ENCODE results near the gene ZNF14.

ZNF14 gene

GRCh38 chr19:19742773-19743172 lies 9.9 kb upstream of the ZNF14 start:
- POLR2A ChIA-PET, result interaction anchor here (2.6 kb wide), 1 partner anchor 10 kb away, joined by 5 read pairs; the partner anchor contains the start of gene ZNF14
- CTCF ChIA-PET, result no interaction called here

DNA sequence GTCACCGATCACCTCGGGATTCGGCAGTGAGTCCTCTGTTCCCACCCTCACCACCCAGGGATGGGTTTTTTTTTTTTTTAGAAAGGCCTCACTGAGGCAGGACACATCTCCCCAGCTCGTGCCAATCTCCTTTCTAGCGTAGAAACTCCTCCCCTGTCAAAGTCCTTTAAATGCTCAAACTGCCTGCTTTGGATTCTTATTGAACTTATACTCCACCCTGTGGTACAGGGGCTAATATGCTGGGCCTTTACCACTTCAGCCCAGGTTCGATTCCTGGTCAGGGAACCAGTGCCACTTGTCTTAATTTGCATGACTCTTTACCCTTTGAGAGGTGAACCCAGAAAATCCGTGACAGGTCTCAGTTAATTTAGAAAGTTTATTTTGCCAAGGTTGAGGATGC lies 8.3 kb upstream of the ZNF14 start:
- peak; percentile 2 for DNase-seq (ENCODE audit: extremely low spot score)
- no peak for TF ChIP-seq L3MBTL2 (conservative IDR thresholded peaks at IDR 0.05)
- no peak for TF ChIP-seq LEF1 (IDR thresholded peaks at IDR 0.05; ENCODE audit: borderline replicate concordance)
- no peak for TF ChIP-seq NFRKB (IDR thresholded peaks at IDR 0.05)
- TF ChIP-seq HDGF (IDR thresholded peaks at IDR 0.05; ENCODE audit: borderline replicate concordance), result no peak
- no peak for TF ChIP-seq SUZ12 (IDR thresholded peaks at IDR 0.05)
- POLR2A ChIA-PET, result interaction anchor here (2.6 kb wide), 1 partner anchor 8 kb away, joined by 5 read pairs; the partner anchor contains the start of gene ZNF14
- CTCF ChIA-PET, result no interaction called here

More at GRCh38 chr19:19742773-19743172, 9.9 kb upstream of the ZNF14 start:
- no peak for DNase-seq (ENCODE audit: extremely low spot score)
- TF ChIP-seq NFRKB (IDR thresholded peaks at IDR 0.05) (no peak), BHLHE40 (IDR thresholded peaks at IDR 0.05; ENCODE audit: borderline replicate concordance) (no peak), SUZ12 (IDR thresholded peaks at IDR 0.05) (no peak), L3MBTL2 (conservative IDR thresholded peaks at IDR 0.05) (no peak), FOXM1 (IDR thresholded peaks at IDR 0.05; ENCODE audit: borderline replicate concordance) (no peak), ARNT (IDR thresholded peaks at IDR 0.05) (no peak), ZNF384 (IDR thresholded peaks at IDR 0.05) (no peak), FOXK2 (IDR thresholded peaks at IDR 0.05) (no peak)

GRCh38 chr19:19740755-19741154 lies 7.8 kb upstream of the ZNF14 start:
- TF ChIP-seq NFRKB (IDR thresholded peaks at IDR 0.05) (no peak), CTBP1 (IDR thresholded peaks at IDR 0.05; ENCODE audit: borderline replicate concordance) (no peak), L3MBTL2 (conservative IDR thresholded peaks at IDR 0.05) (no peak), LEF1 (IDR thresholded peaks at IDR 0.05; ENCODE audit: borderline replicate concordance) (no peak), ARNT (IDR thresholded peaks at IDR 0.05) (no peak), ZNF384 (IDR thresholded peaks at IDR 0.05) (no peak)
- TF ChIP-seq, protein P1, sequence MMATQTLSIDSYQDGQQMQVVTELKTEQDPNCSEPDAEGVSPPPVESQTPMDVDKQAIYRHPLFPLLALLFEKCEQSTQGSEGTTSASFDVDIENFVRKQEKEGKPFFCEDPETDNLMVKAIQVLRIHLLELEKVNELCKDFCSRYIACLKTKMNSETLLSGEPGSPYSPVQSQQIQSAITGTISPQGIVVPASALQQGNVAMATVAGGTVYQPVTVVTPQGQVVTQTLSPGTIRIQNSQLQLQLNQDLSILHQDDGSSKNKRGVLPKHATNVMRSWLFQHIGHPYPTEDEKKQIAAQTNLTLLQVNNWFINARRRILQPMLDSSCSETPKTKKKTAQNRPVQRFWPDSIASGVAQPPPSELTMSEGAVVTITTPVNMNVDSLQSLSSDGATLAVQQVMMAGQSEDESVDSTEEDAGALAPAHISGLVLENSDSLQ (IDR thresholded peaks at IDR 0.05), result no peak
- CTCF ChIA-PET, result no interaction called here
- POLR2A ChIA-PET, result interaction anchor here (2.6 kb wide), 1 partner anchor 8 kb away, joined by 5 read pairs; the partner anchor contains the start of gene ZNF14

DNA sequence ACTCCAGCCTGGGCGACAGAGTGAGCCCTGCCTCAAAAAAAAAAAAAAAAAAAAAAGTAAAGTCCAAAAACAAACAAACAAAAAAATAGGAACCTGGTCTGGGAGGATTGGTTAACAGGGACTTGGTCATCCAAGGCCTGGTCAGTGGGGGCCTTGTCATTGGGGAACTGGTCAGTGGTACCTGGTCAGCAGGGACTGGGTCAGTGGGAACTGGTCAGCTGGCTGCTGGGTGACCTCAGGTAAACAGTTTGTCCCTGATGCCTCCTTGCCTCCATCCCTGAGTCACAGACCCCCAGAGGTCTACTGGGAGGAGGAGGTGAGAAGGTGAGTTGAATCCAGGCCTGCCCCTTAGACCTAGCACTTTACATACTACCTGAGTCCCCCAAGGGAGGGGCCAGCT lies 5.7 kb upstream of the ZNF14 start:
- TF ChIP-seq LEF1 (IDR thresholded peaks at IDR 0.05; ENCODE audit: borderline replicate concordance), result no peak
- TF ChIP-seq BHLHE40 (IDR thresholded peaks at IDR 0.05; ENCODE audit: borderline replicate concordance), result no peak
- TF ChIP-seq L3MBTL2 (conservative IDR thresholded peaks at IDR 0.05), result no peak
- TF ChIP-seq, protein P1 (IDR thresholded peaks at IDR 0.05), result no peak
- no peak for TF ChIP-seq HDGF (IDR thresholded peaks at IDR 0.05; ENCODE audit: borderline replicate concordance)
- no peak for TF ChIP-seq SUZ12 (IDR thresholded peaks at IDR 0.05)
- no peak for TF ChIP-seq ZNF384 (IDR thresholded peaks at IDR 0.05)
- no peak for TF ChIP-seq FOXM1 (IDR thresholded peaks at IDR 0.05; ENCODE audit: borderline replicate concordance)
- TF ChIP-seq ARNT (IDR thresholded peaks at IDR 0.05), result no peak
- ChIA-PET POLR2A (no interaction called here), CTCF (no interaction called here)
- no peak for DNase-seq (ENCODE audit: extremely low spot score)

More at GRCh38 chr19:19740755-19741154, 7.8 kb upstream of the ZNF14 start:
- peak; percentile 2 for DNase-seq (ENCODE audit: extremely low spot score)

GRCh38 chr19:19737559-19738332 lies 4.8 kb upstream of the ZNF14 start:
- DNase-seq (ENCODE audit: extremely low spot score), result no peak
- CTCF ChIA-PET, result no interaction called here
- no peak for TF ChIP-seq TARDBP (IDR thresholded peaks at IDR 0.05)
- TF ChIP-seq ARNT (IDR thresholded peaks at IDR 0.05), result no peak
- no peak for TF ChIP-seq FOXK2 (IDR thresholded peaks at IDR 0.05)
- no peak for TF ChIP-seq SUZ12 (IDR thresholded peaks at IDR 0.05)
- TF ChIP-seq FOXM1 (IDR thresholded peaks at IDR 0.05; ENCODE audit: borderline replicate concordance), result no peak
- TF ChIP-seq ELF4 (IDR thresholded peaks at IDR 0.05), result no peak
- TF ChIP-seq FOXA1 (IDR thresholded peaks at IDR 0.05), result no peak
- POLR2A ChIA-PET, result no interaction called here

DNA sequence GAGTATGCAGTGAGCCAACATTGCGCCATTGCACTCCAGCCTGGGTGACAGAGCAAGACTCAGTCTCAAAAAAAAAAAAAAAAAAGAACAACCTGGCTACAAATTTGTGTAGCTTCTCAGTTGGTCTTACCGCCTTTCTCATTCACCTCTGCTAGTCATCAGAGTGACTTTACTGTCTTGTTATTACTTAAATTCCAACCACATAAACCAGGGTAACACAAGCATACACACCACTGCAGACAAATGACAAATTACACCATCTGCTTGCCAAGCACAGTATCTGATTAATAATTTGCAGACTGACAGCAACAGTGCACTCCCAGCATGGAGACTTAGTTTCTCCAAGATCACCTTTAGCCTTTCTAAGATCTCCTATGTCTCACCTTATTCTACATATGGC lies 11.0 kb downstream of the ZNF14 start:
- DNase-seq (ENCODE audit: extremely low spot score), result no peak
- ChIA-PET CTCF (no interaction called here), POLR2A (no interaction called here)
- TF ChIP-seq NFRKB (IDR thresholded peaks at IDR 0.05) (no peak), SP1 (IDR thresholded peaks at IDR 0.05) (no peak), HDGF (IDR thresholded peaks at IDR 0.05; ENCODE audit: borderline replicate concordance) (no peak), CTBP1 (IDR thresholded peaks at IDR 0.05; ENCODE audit: borderline replicate concordance) (no peak), ELF4 (IDR thresholded peaks at IDR 0.05) (no peak), SUZ12 (IDR thresholded peaks at IDR 0.05) (no peak), ZNF384 (IDR thresholded peaks at IDR 0.05) (no peak), BHLHE40 (IDR thresholded peaks at IDR 0.05; ENCODE audit: borderline replicate concordance) (no peak), LEF1 (IDR thresholded peaks at IDR 0.05; ENCODE audit: borderline replicate concordance) (no peak), L3MBTL2 (conservative IDR thresholded peaks at IDR 0.05) (no peak), FOXA1 (IDR thresholded peaks at IDR 0.05) (no peak), FOXM1 (IDR thresholded peaks at IDR 0.05; ENCODE audit: borderline replicate concordance) (no peak), FOXK2 (IDR thresholded peaks at IDR 0.05) (no peak), TARDBP (IDR thresholded peaks at IDR 0.05) (no peak), ARNT (IDR thresholded peaks at IDR 0.05) (no peak)
- TF ChIP-seq, protein P1 (IDR thresholded peaks at IDR 0.05), result no peak
